ENCODE measurements around the gene CD96.

DNA sequence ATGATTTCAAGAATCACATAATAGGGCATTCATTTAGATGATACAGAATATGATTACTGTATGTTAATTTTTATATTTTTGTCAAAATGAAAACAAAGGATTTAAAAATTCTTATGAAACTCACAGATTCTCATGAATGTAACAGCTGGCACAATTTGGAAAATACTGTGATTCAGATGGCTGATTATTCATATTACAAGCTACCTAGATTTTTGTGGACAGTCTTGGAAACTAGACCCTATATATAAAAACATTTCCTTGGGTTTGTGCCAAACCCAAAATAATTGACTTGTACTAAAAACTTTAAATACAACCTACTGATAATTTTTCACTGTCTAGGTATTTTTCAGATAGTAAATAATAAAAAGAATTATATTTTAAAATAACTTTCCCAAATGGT lies 26.9 kb downstream of the CD96 start:
- TF ChIP-seq CTCF (IDR thresholded peaks at IDR 0.05; ENCODE audit: poor library complexity, severe bottlenecking) (no peak), MXI1 (conservative IDR thresholded peaks at IDR 0.05; ENCODE audit: poor library complexity, severe bottlenecking) (no peak), POLR2AphosphoS5 (IDR thresholded peaks at IDR 0.05) (no peak), EP300 (conservative IDR thresholded peaks at IDR 0.05; ENCODE audit: poor library complexity, severe bottlenecking) (no peak), SMC3 (conservative IDR thresholded peaks at IDR 0.05; ENCODE audit: poor library complexity) (no peak), TAF1 (IDR thresholded peaks at IDR 0.05; ENCODE audit: low read depth) (no peak)
- TF ChIP-seq, protein P1, sequence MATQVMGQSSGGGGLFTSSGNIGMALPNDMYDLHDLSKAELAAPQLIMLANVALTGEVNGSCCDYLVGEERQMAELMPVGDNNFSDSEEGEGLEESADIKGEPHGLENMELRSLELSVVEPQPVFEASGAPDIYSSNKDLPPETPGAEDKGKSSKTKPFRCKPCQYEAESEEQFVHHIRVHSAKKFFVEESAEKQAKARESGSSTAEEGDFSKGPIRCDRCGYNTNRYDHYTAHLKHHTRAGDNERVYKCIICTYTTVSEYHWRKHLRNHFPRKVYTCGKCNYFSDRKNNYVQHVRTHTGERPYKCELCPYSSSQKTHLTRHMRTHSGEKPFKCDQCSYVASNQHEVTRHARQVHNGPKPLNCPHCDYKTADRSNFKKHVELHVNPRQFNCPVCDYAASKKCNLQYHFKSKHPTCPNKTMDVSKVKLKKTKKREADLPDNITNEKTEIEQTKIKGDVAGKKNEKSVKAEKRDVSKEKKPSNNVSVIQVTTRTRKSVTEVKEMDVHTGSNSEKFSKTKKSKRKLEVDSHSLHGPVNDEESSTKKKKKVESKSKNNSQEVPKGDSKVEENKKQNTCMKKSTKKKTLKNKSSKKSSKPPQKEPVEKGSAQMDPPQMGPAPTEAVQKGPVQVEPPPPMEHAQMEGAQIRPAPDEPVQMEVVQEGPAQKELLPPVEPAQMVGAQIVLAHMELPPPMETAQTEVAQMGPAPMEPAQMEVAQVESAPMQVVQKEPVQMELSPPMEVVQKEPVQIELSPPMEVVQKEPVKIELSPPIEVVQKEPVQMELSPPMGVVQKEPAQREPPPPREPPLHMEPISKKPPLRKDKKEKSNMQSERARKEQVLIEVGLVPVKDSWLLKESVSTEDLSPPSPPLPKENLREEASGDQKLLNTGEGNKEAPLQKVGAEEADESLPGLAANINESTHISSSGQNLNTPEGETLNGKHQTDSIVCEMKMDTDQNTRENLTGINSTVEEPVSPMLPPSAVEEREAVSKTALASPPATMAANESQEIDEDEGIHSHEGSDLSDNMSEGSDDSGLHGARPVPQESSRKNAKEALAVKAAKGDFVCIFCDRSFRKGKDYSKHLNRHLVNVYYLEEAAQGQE (IDR thresholded peaks at IDR 0.05; ENCODE audit: borderline replicate concordance), result no peak
